HepG2 (cell line): ENCODE results near the gene VAPA. TPM values are rescaled to one million over a fixed set of nuclear protein-coding genes. Genes with fewer than 3 reads are reported as not detected.

Experiments used
- AKAP8 ChIP-seq: sonication (generic); formaldehyde crosslinking; IDR thresholded peaks from 2 replicates; pipeline ENCODE4 v1.5.1; 2020; ENCODE audit warnings: mild to moderate bottlenecking, missing genetic modification reagents
- CREM ChIP-seq, 2 experiments: sonication (generic) in 1 of 2; formaldehyde crosslinking in 1 of 2; IDR thresholded peaks; 2 replicates each; pipeline versions ENCODE4 v1.4.0 to v1.6.1; 2016 to 2020; ENCODE audit warnings: antibody characterized with exemption in 1 of 2, mild to moderate bottlenecking in 1 of 2, missing genetic modification reagents in 1 of 2
- HMG20B ChIP-seq: conservative IDR thresholded peaks from 2 replicates; pipeline ENCODE4 v1.6.1; 2016; ENCODE audit warnings: missing genetic modification reagents, missing compliant biosample characterization
- HOXA3 ChIP-seq: sonication (generic); formaldehyde crosslinking; IDR thresholded peaks from 2 replicates; pipeline ENCODE4 v1.5.0; 2020; ENCODE audit warnings: missing genetic modification reagents
- KDM5A ChIP-seq: fragments of 200-600 bp; sonication (generic); IDR thresholded peaks from 2 replicates; pipeline ENCODE4 v1.7.0; 2018; ENCODE audit warnings: antibody characterized with exemption, mild to moderate bottlenecking, low read length, borderline replicate concordance
- KLF16 ChIP-seq, 2 experiments: sonication (generic) in 1 of 2; formaldehyde crosslinking in 1 of 2; IDR thresholded peaks; 2 replicates each; pipeline versions ENCODE4 v1.6.1 to v1.8.0; 2016 to 2023; ENCODE audit warnings: missing genetic modification reagents in 2 of 2, missing compliant biosample characterization in 1 of 2
- MED13 ChIP-seq: sonication (generic); formaldehyde crosslinking; IDR thresholded peaks from 2 replicates; pipeline ENCODE4 v1.5.0; 2020; ENCODE audit warnings: missing genetic modification reagents
- NFYB ChIP-seq: sonication (generic); formaldehyde crosslinking; IDR thresholded peaks from 2 replicates; pipeline ENCODE4 v1.4.0; 2020; ENCODE audit warnings: missing genetic modification reagents
- PITX1 ChIP-seq: sonication (generic); formaldehyde crosslinking; IDR thresholded peaks from 2 replicates; pipeline ENCODE4 v1.5.1; 2020; ENCODE audit warnings: mild to moderate bottlenecking, missing genetic modification reagents
- PRMT3 ChIP-seq: sonication (generic); formaldehyde crosslinking; IDR thresholded peaks from 2 replicates; pipeline ENCODE4 v1.8.1; 2022; ENCODE audit warnings: low read depth, mild to moderate bottlenecking, moderate library complexity, missing genetic modification reagents, borderline replicate concordance
- RXRA ChIP-seq: sonication (generic); formaldehyde crosslinking; IDR thresholded peaks from 2 replicates; pipeline ENCODE4 v1.5.1; 2020; ENCODE audit warnings: missing genetic modification reagents
- TEAD2 ChIP-seq: sonication (generic); formaldehyde crosslinking; IDR thresholded peaks from 2 replicates; pipeline ENCODE4 v1.9.0; 2021; ENCODE audit warnings: missing genetic modification reagents
- ZBTB40 ChIP-seq, 2 experiments: fragments of 450-650 bp in 1 of 2; sonication (generic) in 1 of 2; formaldehyde crosslinking in 1 of 2; IDR thresholded peaks; 2 replicates each; pipeline versions ENCODE4 v1.6.1 to v1.8.0; 2016 to 2022; ENCODE audit warnings: antibody characterized with exemption in 1 of 2, mild to moderate bottlenecking in 1 of 2, missing genetic modification reagents in 1 of 2
- ZNF354B ChIP-seq: sonication (generic); formaldehyde crosslinking; IDR thresholded peaks from 2 replicates; pipeline ENCODE4 v1.8.0; 2022; ENCODE audit warnings: mild to moderate bottlenecking, missing genetic modification reagents
- ZNF543 ChIP-seq: sonication (generic); formaldehyde crosslinking; IDR thresholded peaks from 2 replicates; pipeline ENCODE4 v1.4.0; 2020; ENCODE audit warnings: mild to moderate bottlenecking, missing genetic modification reagents
- ZSCAN29 ChIP-seq: sonication (generic); formaldehyde crosslinking; conservative IDR thresholded peaks from 2 replicates; pipeline ENCODE4 v1.4.0; 2020; ENCODE audit warnings: mild to moderate bottlenecking, missing genetic modification reagents
- polyA plus RNA-seq, 8 experiments: library from polyadenylated mRNA; depleted of rRNA in 3 of 8; stranded (reverse) in 7 of 8; unstranded in 1 of 8; fragments of >200 nt; fragmentation: Illumina TruSeq in 4 of 8; extraction: Trizol in 4 of 8; gene quantifications; 2 replicates each; pipeline versions ENCODE4 v1.2.1 to v1.2.3, GENCODE V29; 2011 to 2016; ENCODE audit warnings: low read depth in 4 of 8, missing spikeins in 1 of 8, mixed read lengths in 1 of 8; ENCODE audit not compliant: insufficient read depth in 1 of 8
- total RNA-seq, 5 experiments: library from RNA; depleted of rRNA; stranded (reverse); fragments of >200 nt; fragmentation: Illumina TruSeq; extraction: Trizol; gene quantifications; 2 replicates each; pipeline ENCODE4 v1.2.3, GENCODE V29; 2016; ENCODE audit warnings: low read depth in 1 of 5
- TF ChIP-seq, protein P1 (sequence below): sonication (generic); formaldehyde crosslinking; IDR thresholded peaks from 2 replicates; pipeline ENCODE4 v1.4.0; 2020; ENCODE audit warnings: mild to moderate bottlenecking, missing genetic modification reagents
- TF ChIP-seq, protein P2 (sequence below): sonication (generic); formaldehyde crosslinking; IDR thresholded peaks from 2 replicates; pipeline ENCODE4 v1.4.0; 2020; ENCODE audit warnings: missing genetic modification reagents

Gene VAPA
- total and polyA plus RNA-seq, 2 of the 13 experiments (the other 11 are each of a cell fraction or from before 2014, with no cell fraction given), result 167 to 294 TPM

GRCh38 chr18:9869715-9870430 lies 43.9 kb upstream of the VAPA start (continued):
- TF ChIP-seq PITX1 (CRISPR knock-in tag), result peak; percentile 44; the same call in 1 of the 2 replicates
- TF ChIP-seq, protein P1, sequence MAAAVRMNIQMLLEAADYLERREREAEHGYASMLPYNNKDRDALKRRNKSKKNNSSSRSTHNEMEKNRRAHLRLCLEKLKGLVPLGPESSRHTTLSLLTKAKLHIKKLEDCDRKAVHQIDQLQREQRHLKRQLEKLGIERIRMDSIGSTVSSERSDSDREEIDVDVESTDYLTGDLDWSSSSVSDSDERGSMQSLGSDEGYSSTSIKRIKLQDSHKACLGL (CRISPR knock-in tag), result no peak
- TF ChIP-seq TEAD2 (CRISPR knock-in tag), result no peak
- no peak for TF ChIP-seq KDM5A
- TF ChIP-seq ZNF354B (CRISPR knock-in tag), result no peak
- TF ChIP-seq RXRA, result peak; percentile 92; the same call in 1 of the 2 replicates
- no peak for TF ChIP-seq AKAP8 (CRISPR knock-in tag)
- TF ChIP-seq HOXA3, result peak; percentile 65; the same call in 1 of the 2 replicates
- peak; percentile 91; the same call in 1 of the 2 replicates for TF ChIP-seq MED13 (CRISPR knock-in tag)
- peak; percentile 88 for TF ChIP-seq HMG20B (CRISPR knock-in tag)
- TF ChIP-seq, protein P2, sequence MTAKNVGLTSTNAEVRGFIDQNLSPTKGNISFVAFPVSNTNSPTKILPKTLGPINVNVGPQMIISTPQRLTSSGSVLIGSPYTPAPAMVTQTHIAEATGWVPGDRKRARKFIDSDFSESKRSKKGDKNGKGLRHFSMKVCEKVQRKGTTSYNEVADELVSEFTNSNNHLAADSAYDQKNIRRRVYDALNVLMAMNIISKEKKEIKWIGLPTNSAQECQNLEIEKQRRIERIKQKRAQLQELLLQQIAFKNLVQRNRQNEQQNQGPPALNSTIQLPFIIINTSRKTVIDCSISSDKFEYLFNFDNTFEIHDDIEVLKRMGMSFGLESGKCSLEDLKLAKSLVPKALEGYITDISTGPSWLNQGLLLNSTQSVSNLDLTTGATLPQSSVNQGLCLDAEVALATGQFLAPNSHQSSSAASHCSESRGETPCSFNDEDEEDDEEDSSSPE (CRISPR knock-in tag), result no peak
- TF ChIP-seq ZNF543 (CRISPR knock-in tag), result 0 out of 2 replicates have a peak, but pooled peaks have one; percentile 34
- TF ChIP-seq PRMT3 (CRISPR knock-in tag), result no peak
- peak in 1 of 2 experiments; percentile 68; a peak in 1 of 4 replicates for TF ChIP-seq KLF16 (CRISPR knock-in tag; IDR thresholded peaks at IDR 0.05)
- no peak for TF ChIP-seq ZBTB40 (IDR thresholded peaks at IDR 0.05)
- no peak for TF ChIP-seq ZBTB40 (CRISPR knock-in tag; IDR thresholded peaks at IDR 0.05)
- TF ChIP-seq CREM (IDR thresholded peaks at IDR 0.05), result peak; percentile 75
- TF ChIP-seq CREM (CRISPR knock-in tag; IDR thresholded peaks at IDR 0.05), result no peak
- peak; percentile 10; the same call in 1 of the 2 replicates for TF ChIP-seq NFYB (CRISPR knock-in tag)
- 0 out of 2 replicates have a peak, but pooled peaks have one; percentile 38 for TF ChIP-seq ZSCAN29 (CRISPR knock-in tag)
